Measurements from ENCODE around the gene BUB1B.

The BUB1B gene

DNA sequence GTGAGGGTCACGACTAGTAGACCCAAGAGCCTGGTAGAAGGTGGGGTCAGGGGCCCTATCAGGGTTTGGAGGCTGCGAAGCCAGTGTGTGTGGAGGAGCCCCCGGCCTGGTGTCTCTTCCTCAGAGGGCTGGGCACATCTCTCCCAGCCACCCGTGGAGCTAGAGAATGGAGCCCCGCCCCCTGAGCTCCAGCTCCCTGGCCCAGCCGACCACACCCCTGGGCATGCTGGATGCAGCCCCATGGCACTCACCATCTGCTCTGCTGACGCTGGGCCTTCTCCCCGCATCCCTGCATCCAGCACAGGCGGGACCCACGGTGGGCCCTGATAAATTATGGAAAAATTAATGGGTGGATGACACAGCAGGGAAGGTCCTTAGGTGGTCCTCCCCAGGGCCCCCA, 104.5 kb downstream of the BUB1B start:
- TF ChIP-seq, protein P1, sequence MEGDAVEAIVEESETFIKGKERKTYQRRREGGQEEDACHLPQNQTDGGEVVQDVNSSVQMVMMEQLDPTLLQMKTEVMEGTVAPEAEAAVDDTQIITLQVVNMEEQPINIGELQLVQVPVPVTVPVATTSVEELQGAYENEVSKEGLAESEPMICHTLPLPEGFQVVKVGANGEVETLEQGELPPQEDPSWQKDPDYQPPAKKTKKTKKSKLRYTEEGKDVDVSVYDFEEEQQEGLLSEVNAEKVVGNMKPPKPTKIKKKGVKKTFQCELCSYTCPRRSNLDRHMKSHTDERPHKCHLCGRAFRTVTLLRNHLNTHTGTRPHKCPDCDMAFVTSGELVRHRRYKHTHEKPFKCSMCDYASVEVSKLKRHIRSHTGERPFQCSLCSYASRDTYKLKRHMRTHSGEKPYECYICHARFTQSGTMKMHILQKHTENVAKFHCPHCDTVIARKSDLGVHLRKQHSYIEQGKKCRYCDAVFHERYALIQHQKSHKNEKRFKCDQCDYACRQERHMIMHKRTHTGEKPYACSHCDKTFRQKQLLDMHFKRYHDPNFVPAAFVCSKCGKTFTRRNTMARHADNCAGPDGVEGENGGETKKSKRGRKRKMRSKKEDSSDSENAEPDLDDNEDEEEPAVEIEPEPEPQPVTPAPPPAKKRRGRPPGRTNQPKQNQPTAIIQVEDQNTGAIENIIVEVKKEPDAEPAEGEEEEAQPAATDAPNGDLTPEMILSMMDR (conservative IDR thresholded peaks at IDR 0.05; ENCODE audit: control insufficient read depth, insufficient read depth, low read depth, low read length): no peak
- DNase-seq (ENCODE audit: low read depth): no peak
- no peak overlapping the region for H3K4me3 ChIP-seq (ENCODE audit: control insufficient read depth, low read depth, low read length)

DNA sequence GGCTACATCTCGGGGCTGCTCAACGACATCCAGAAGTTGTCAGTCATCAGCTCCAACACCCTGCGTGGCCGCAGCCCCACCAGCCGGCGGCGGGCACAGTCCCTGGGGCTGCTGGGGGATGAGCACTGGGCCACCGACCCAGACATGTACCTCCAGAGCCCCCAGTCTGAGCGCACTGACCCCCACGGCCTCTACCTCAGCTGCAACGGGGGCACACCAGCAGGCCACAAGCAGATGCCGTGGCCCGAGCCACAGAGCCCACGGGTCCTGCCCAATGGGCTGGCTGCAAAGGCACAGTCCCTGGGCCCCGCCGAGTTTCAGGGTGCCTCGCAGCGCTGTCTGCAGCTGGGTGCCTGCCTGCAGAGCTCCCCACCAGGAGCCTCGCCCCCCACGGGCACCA, 105.0 kb downstream of the BUB1B start:
- no peak overlapping the region for H3K4me3 ChIP-seq (ENCODE audit: control insufficient read depth, low read depth, low read length)
- DNase-seq (ENCODE audit: low read depth): no peak
- TF ChIP-seq, protein P1 (conservative IDR thresholded peaks at IDR 0.05; ENCODE audit: control insufficient read depth, insufficient read depth, low read depth, low read length): no peak

DNA sequence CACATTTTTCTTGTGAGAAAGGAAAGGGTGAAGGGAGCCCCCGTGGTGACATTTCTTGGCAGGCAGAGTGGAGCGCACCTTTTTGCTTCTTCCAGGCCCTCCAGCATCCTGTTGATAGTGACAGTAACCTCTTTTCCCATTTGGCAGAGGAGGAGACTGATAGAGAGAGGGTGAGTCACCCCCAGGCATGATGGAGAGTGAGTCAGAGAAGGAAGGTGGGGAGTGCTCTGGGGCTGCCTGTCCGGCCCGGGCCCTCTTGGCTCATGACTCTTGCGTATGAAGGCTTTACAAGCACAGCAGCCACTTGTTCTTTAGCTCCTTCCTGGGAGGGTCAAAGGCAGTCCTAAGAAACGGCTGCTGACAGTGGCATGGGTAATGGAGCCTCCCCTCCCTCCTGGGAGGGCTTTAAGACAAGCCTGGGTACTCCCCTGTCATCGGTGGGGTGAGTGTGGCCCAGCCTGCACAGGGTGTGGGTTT, 106.0 kb downstream of the BUB1B start:
- peak; percentile 91 for DNase-seq (ENCODE audit: low read depth)
- TF ChIP-seq, protein P1 (conservative IDR thresholded peaks at IDR 0.05; ENCODE audit: control insufficient read depth, insufficient read depth, low read depth, low read length): no peak
- no peak overlapping the region for H3K4me3 ChIP-seq (ENCODE audit: control insufficient read depth, low read depth, low read length)

DNA sequence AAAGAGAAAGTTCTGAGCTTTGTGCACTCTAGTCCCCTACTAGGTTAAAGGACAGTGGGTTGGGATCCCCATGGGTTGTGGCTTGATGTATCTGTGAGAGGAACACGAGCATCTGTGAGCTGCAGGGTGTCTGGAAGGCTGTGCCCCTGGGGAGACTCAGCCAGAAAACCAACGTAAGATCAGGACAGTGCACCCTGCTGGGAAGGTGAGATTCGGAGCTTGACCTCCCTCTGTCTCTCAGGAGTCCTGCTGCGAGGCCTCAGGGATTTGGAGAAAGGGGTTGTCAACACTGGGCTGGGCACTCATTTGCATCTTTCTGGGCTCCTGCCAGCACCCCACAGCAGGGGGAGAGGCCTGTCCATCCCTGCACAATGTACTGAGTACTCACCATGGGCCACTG, 106.8 kb downstream of the BUB1B start:
- TF ChIP-seq, protein P1 (conservative IDR thresholded peaks at IDR 0.05; ENCODE audit: control insufficient read depth, insufficient read depth, low read depth, low read length): no peak
- no peak for DNase-seq (ENCODE audit: low read depth)
- no peak overlapping the region for H3K4me3 ChIP-seq (ENCODE audit: control insufficient read depth, low read depth, low read length)

DNA sequence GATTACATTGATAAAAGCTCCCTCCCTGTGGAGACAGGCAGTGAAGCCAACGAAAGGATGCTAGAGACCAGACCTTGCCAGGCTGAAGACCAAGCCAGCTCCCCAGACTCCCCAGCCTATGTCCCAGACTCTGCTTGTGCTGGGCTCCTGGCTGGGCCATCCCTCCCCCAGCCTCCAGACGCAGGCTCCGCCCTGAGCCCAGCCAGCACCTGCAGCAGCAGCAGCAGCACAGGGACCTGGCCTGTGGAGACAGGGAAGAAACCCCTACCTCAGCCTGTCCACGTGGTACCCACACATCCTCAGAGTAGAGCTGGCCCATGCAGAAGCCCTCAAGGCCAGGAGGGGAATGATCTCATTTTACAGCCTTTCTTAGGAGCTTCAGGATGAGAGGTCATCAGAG, 108.7 kb downstream of the BUB1B start:
- no peak for DNase-seq (ENCODE audit: low read depth)
- TF ChIP-seq, protein P1 (conservative IDR thresholded peaks at IDR 0.05; ENCODE audit: control insufficient read depth, insufficient read depth, low read depth, low read length): no peak
- H3K4me3 ChIP-seq (ENCODE audit: control insufficient read depth, low read depth, low read length): no peak overlapping the region

DNA sequence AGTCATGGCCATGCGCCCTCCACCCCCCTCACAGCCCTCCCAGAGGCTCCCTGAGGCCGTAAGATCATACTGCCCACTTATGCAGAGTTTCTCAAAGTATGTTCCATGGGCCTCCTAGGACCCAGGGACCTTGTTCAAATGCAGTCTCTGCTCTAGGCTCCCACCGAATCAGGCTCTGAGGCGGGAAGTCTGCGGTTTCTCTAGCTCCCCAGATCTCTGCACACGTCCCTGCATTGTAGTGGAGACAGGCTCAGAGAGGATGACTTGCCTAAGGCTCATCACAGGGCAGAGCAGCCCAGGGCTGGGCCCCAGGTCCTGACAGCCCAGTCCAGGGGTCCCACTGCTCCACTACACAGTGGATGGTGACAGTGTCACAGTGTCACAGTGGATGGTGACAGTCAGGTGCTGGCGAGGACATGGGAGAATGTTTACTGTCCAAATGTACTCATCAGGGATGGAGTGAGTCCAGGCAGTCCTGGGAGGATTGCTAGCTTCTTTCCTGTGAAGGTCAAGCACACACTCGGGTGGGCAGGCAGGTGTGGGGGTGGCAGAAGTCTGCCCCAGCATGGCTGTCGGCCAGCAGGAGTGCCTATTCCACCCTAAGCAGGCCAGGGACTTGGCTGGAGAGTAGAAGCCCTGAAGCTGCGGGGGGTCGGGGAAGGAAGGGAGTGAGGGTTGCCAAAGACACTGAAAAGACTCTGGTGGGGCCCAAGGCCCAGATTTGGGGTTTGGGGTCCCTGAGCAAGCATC, 109.6 kb downstream of the BUB1B start:
- H3K4me3 ChIP-seq (ENCODE audit: control insufficient read depth, low read depth, low read length): no peak overlapping the region
- DNase-seq (ENCODE audit: low read depth): peak; percentile 27
- TF ChIP-seq, protein P1 (conservative IDR thresholded peaks at IDR 0.05; ENCODE audit: control insufficient read depth, insufficient read depth, low read depth, low read length): no peak
